H9 (cell line): ENCODE results near the gene PEX5L. TPM values are rescaled to one million over a fixed set of nuclear protein-coding genes. Genes with fewer than 3 reads are reported as not detected.

Source experiments
- DNase-seq: peaks from one replicate; pipeline ENCODE4 v3.0.0-alpha.2; 2017
- H2AFZ ChIP-seq: one replicate; pipeline ENCODE4 v1.6.1; 2013; ENCODE audit warnings: mild to moderate bottlenecking, low read length, control low read depth, moderate library complexity
- H2AK5ac ChIP-seq: 2 replicates; pipeline ENCODE4 v1.6.1; 2013; ENCODE audit warnings: low read length, control low read depth, mixed read lengths; ENCODE audit not compliant: insufficient read length
- H2BK120ac ChIP-seq: one replicate; pipeline ENCODE4 v1.6.1; 2013; ENCODE audit warnings: low read depth, mild to moderate bottlenecking, low read length, control low read depth, inconsistent platforms; ENCODE audit not compliant: poor library complexity, severe bottlenecking
- H2BK12ac ChIP-seq: 2 replicates; pipeline ENCODE4 v1.6.1; 2013; ENCODE audit warnings: low read length, control low read depth, mixed read lengths, low read depth; ENCODE audit not compliant: insufficient read length
- H2BK15ac ChIP-seq: 2 replicates; pipeline ENCODE4 v1.6.1; 2013; ENCODE audit warnings: low read depth, low read length, control low read depth
- H2BK20ac ChIP-seq: one replicate; pipeline ENCODE4 v1.6.1; 2013; ENCODE audit warnings: low read depth, mild to moderate bottlenecking, low read length, control low read depth, inconsistent platforms; ENCODE audit not compliant: poor library complexity, severe bottlenecking
- H2BK5ac ChIP-seq: 2 replicates; pipeline ENCODE4 v1.6.1; 2013; ENCODE audit warnings: low read length, control low read depth, mixed read lengths; ENCODE audit not compliant: insufficient read length
- H3K14ac ChIP-seq: 2 replicates; pipeline ENCODE4 v1.6.1; 2013; ENCODE audit warnings: low read length, control low read depth; ENCODE audit not compliant: insufficient read depth
- H3K18ac ChIP-seq: 2 replicates; pipeline ENCODE4 v1.6.1; 2013; ENCODE audit warnings: low read depth, mild to moderate bottlenecking, mixed read lengths, low read length, control low read depth; ENCODE audit not compliant: insufficient read length
- H3K23ac ChIP-seq: 2 replicates; pipeline ENCODE4 v1.6.1; 2013; ENCODE audit warnings: low read length, control low read depth, mixed read lengths, low read depth; ENCODE audit not compliant: insufficient read length
- H3K23me2 ChIP-seq: 2 replicates; pipeline ENCODE4 v1.6.1; 2013; ENCODE audit warnings: low read depth, mild to moderate bottlenecking, mixed read lengths, low read length, control low read depth; ENCODE audit not compliant: insufficient read length, poor library complexity, severe bottlenecking
- H3K27ac ChIP-seq: 2 replicates; pipeline ENCODE4 v1.5.1; 2013; ENCODE audit warnings: low read length, control low read depth, mixed read lengths, low read depth; ENCODE audit not compliant: insufficient read length
- H3K27me3 ChIP-seq: 2 replicates; pipeline ENCODE4 v1.6.1; 2013; ENCODE audit warnings: low read length, control low read depth, inconsistent platforms; ENCODE audit not compliant: insufficient read depth
- H3K4ac ChIP-seq: 2 replicates; pipeline ENCODE4 v1.6.1; 2013; ENCODE audit warnings: low read depth, mild to moderate bottlenecking, control low read depth, inconsistent platforms, low read length, moderate library complexity
- H3K4me1 ChIP-seq: 2 replicates; pipeline ENCODE4 v1.6.1; 2013; ENCODE audit warnings: low read length, control low read depth, inconsistent platforms; ENCODE audit not compliant: insufficient read depth
- H3K4me2 ChIP-seq: 2 replicates; pipeline ENCODE4 v1.6.1; 2013; ENCODE audit warnings: low read length, control low read depth, mixed read lengths; ENCODE audit not compliant: insufficient read length, insufficient read depth
- H3K56ac ChIP-seq: 2 replicates; pipeline ENCODE4 v1.6.1; 2013; ENCODE audit warnings: low read depth, mild to moderate bottlenecking, mixed read lengths, low read length, control low read depth; ENCODE audit not compliant: insufficient read length
- H3K79me1 ChIP-seq: 2 replicates; pipeline ENCODE4 v1.6.1; 2013; ENCODE audit warnings: low read depth, mild to moderate bottlenecking, moderate library complexity, low read length, control low read depth, inconsistent platforms; ENCODE audit not compliant: insufficient read depth, poor library complexity, severe bottlenecking
- H3K79me2 ChIP-seq: 2 replicates; pipeline ENCODE4 v1.6.1; 2013; ENCODE audit warnings: low read length, control low read depth, inconsistent platforms; ENCODE audit not compliant: insufficient read depth
- H3K9ac ChIP-seq: 2 replicates; pipeline ENCODE4 v1.6.1; 2013; ENCODE audit warnings: low read length, control low read depth, mixed read lengths; ENCODE audit not compliant: insufficient read length; ENCODE audit errors: extremely low read depth
- H3K9me3 ChIP-seq: one replicate; pipeline ENCODE4 v1.6.1; 2013; ENCODE audit warnings: low read depth, low read length, inconsistent platforms; ENCODE audit not compliant: control insufficient read depth
- H3T11ph ChIP-seq: one replicate; pipeline ENCODE4 v1.6.1; 2013; ENCODE audit warnings: mild to moderate bottlenecking, low read length, control low read depth, inconsistent platforms
- H4K20me1 ChIP-seq: one replicate; pipeline ENCODE4 v1.6.1; 2013; ENCODE audit not compliant: control insufficient read depth, insufficient read length, insufficient read depth
- H4K5ac ChIP-seq: 2 replicates; pipeline ENCODE4 v1.6.1; 2013; ENCODE audit warnings: low read depth, mild to moderate bottlenecking, mixed read lengths, low read length, control low read depth; ENCODE audit not compliant: insufficient read length
- H4K8ac ChIP-seq: replicated peaks from 2 replicates; pipeline ENCODE4 v1.6.1; 2013; ENCODE audit warnings: low read length, control low read depth, mixed read lengths, low read depth; ENCODE audit not compliant: insufficient read length
- H4K91ac ChIP-seq: 2 replicates; pipeline ENCODE4 v1.6.1; 2013; ENCODE audit warnings: low read depth, mild to moderate bottlenecking, moderate library complexity, mixed read lengths, low read length, control low read depth; ENCODE audit not compliant: insufficient read length
- H3K27ac Mint-ChIP-seq, 3 experiments: 2 replicates in 2 of 3; 3 replicates in 1 of 3; pipeline ENCODE4 v1.8.0; 2020 to 2021; ENCODE audit warnings: mixed read lengths in 3 of 3, mild to moderate bottlenecking in 1 of 3, moderate library complexity in 1 of 3
- H3K27me3 Mint-ChIP-seq: 2 replicates; pipeline ENCODE4 v1.8.0; 2021; ENCODE audit warnings: low read depth, mild to moderate bottlenecking, moderate library complexity, mixed read lengths
- H3K36me3 Mint-ChIP-seq, 3 experiments: 2 replicates in 2 of 3; 3 replicates in 1 of 3; pipeline ENCODE4 v1.8.0; 2020 to 2021; ENCODE audit warnings: low read depth in 3 of 3, mixed read lengths in 3 of 3; ENCODE audit not compliant: insufficient read depth in 1 of 3
- H3K4me1 Mint-ChIP-seq, 2 experiments: 2 replicates each; pipeline ENCODE4 v1.8.0; 2020; ENCODE audit warnings: mixed read lengths in 2 of 2
- H3K4me3 Mint-ChIP-seq, 2 experiments: 2 replicates in 1 of 2; 3 replicates in 1 of 2; pipeline ENCODE4 v1.8.0; 2020 to 2021; ENCODE audit warnings: mild to moderate bottlenecking in 2 of 2, mixed read lengths in 2 of 2, moderate library complexity in 1 of 2
- H3K9me3 Mint-ChIP-seq, 2 experiments: 2 replicates in 1 of 2; 3 replicates in 1 of 2; pipeline ENCODE4 v1.8.0; 2020; ENCODE audit warnings: mild to moderate bottlenecking in 2 of 2, mixed read lengths in 2 of 2, moderate library complexity in 1 of 2
- CTCF ChIP-seq: fragments of 200-600 bp; sonication (generic); conservative IDR thresholded peaks from 3 replicates; pipeline ENCODE4 v1.8.0; 2021; ENCODE audit warnings: antibody characterized with exemption, mild to moderate bottlenecking
- WGBS: extraction: QIAGEN DNeasy Blood & Tissue Kit; methylation state at CpG from one replicate; pipeline ENCODE4 v1.1.7; 2013; ENCODE audit warnings: missing lambda C conversion rate, low lambda C conversion rate, mixed read lengths; ENCODE audit not compliant: insufficient read length; ENCODE audit errors: extremely low coverage; 5-methylcytosine and 5-hydroxymethylcytosine counted together
- total RNA-seq: library from RNA; stranded (reverse); gene quantifications from 2 replicates; pipeline ENCODE4 v1.2.1, GENCODE V29; 2021

The PEX5L gene
- total RNA-seq, 1 experiment from 2014 or later: 0.85 TPM

GRCh38 chr3:180072786-180073185 lies 36.0 kb upstream of the PEX5L start:
- Histone ChIP-seq H3T11ph (no peak overlapping the region), H3K9ac (no peak overlapping the region), H2BK20ac (no peak overlapping the region), H3K56ac (no peak overlapping the region), H4K20me1 (no peaks in the 10 kb centered on the region), H2BK15ac (no peak overlapping the region), H3K23me2 (no peaks in the 10 kb centered on the region), H3K23ac (no peak overlapping the region), H2BK12ac (no peak overlapping the region), H3K27ac (no peak overlapping the region), H3K9me3 (no peaks in the 10 kb centered on the region), H3K4ac (no peak overlapping the region), H3K4me2 (no peak overlapping the region), H3K4me1 (peaks cover 8% of the 10 kb centered on the region; the same call in 1 of the 2 replicates), H3K14ac (no peak overlapping the region), H4K8ac (no peak overlapping the region), H2BK5ac (no peak overlapping the region), H3K18ac (no peak overlapping the region), H4K5ac (no peak overlapping the region), H3K79me1 (no peaks in the 10 kb centered on the region), H2BK120ac (no peak overlapping the region), H2AK5ac (no peak overlapping the region), H3K79me2 (no peaks in the 10 kb centered on the region), H4K91ac (no peak overlapping the region), H3K27me3 (no peaks in the 10 kb centered on the region), H2AFZ (no peak overlapping the region)
- no peak for DNase-seq
- Mint-ChIP-seq H3K36me3 (peaks cover 0 to 1% (median 0%) of the 10 kb centered on the region in 3 experiments; a peak in 1 of 7 replicates), H3K4me3 (no peak overlapping the region), H3K27ac (peak overlapping the region in 1 of 3 experiments; percentile 54; a peak in 2 of 7 replicates), H3K27me3 (no peaks in the 10 kb centered on the region), H3K4me1 (peaks cover 18% of the 10 kb centered on the region in 2 experiments), H3K9me3 (no peaks in the 10 kb centered on the region)
- WGBS: no CpG with 5 or more reads among the region's 1 CpG
- no peak for TF ChIP-seq CTCF
